Astrocyte (in vitro differentiated cells and primary cell): Measurements from ENCODE around the gene PDCL2. TPM values are rescaled to one million over a fixed set of nuclear protein-coding genes. Genes with fewer than 3 reads are reported as not detected.

ENCODE experiments used
- DNase-seq: peaks from one replicate; pipeline ENCODE4 v3.0.0-alpha.2; 2010; ENCODE audit warnings: low read depth
- FAIRE-seq: peaks from 2 replicates; lab custom pipeline; 2011; peaks lifted over from hg19 to GRCh38; lab: Jason Lieb, UNC
- H2AFZ ChIP-seq: 2 replicates; pipeline ENCODE4 v1.6.0; 2012; ENCODE audit warnings: low read depth, low read length, inconsistent platforms
- H3K27ac ChIP-seq: 2 replicates; pipeline ENCODE4 v1.5.1; 2011; ENCODE audit warnings: low read depth, low read length, inconsistent platforms
- H3K27me3 ChIP-seq: 2 replicates; pipeline ENCODE4 v1.6.0; 2011; ENCODE audit warnings: low read length, inconsistent platforms; ENCODE audit not compliant: insufficient read depth
- H3K36me3 ChIP-seq: 2 replicates; pipeline ENCODE4 v1.5.1; 2011; ENCODE audit warnings: low read length, inconsistent platforms; ENCODE audit not compliant: insufficient read depth
- H3K4me1 ChIP-seq: 2 replicates; pipeline ENCODE4 v1.5.1; 2011; ENCODE audit warnings: low read length, inconsistent platforms; ENCODE audit not compliant: insufficient read depth
- H3K4me2 ChIP-seq: 2 replicates; pipeline ENCODE4 v1.6.0; 2012; ENCODE audit warnings: low read length, inconsistent platforms
- H3K4me3 ChIP-seq: 2 replicates; pipeline ENCODE4 v1.5.1; 2011; ENCODE audit warnings: low read depth, mild to moderate bottlenecking, low read length, inconsistent platforms; ENCODE audit not compliant: insufficient read depth
- H3K79me2 ChIP-seq: 2 replicates; pipeline ENCODE4 v1.6.0; 2012; ENCODE audit warnings: mild to moderate bottlenecking, low read length, inconsistent platforms; ENCODE audit not compliant: insufficient read depth
- H3K9ac ChIP-seq: 2 replicates; pipeline ENCODE4 v1.6.0; 2012; ENCODE audit warnings: mild to moderate bottlenecking, low read length, inconsistent platforms
- H3K9me3 ChIP-seq: 2 replicates; pipeline ENCODE4 v1.5.1; 2012; ENCODE audit warnings: low read depth, mild to moderate bottlenecking, low read length, inconsistent platforms; ENCODE audit not compliant: insufficient read depth
- H4K20me1 ChIP-seq: 2 replicates; pipeline ENCODE4 v1.6.0; 2012; ENCODE audit warnings: low read length, inconsistent platforms; ENCODE audit not compliant: insufficient read depth
- H3K27ac Mint-ChIP-seq: one replicate; pipeline ENCODE4 v1.8.0; 2021; ENCODE audit warnings: mild to moderate bottlenecking, mixed read lengths; ENCODE audit not compliant: unreplicated experiment
- H3K27me3 Mint-ChIP-seq: one replicate; pipeline ENCODE4 v1.8.0; 2021; ENCODE audit warnings: low read depth, mixed read lengths; ENCODE audit not compliant: unreplicated experiment
- H3K36me3 Mint-ChIP-seq: one replicate; pipeline ENCODE4 v1.8.0; 2021; ENCODE audit warnings: low read depth, mixed read lengths; ENCODE audit not compliant: unreplicated experiment
- H3K4me1 Mint-ChIP-seq: one replicate; pipeline ENCODE4 v1.8.0; 2021; ENCODE audit warnings: low read depth, mixed read lengths; ENCODE audit not compliant: unreplicated experiment
- H3K4me3 Mint-ChIP-seq: one replicate; pipeline ENCODE4 v1.8.0; 2021; ENCODE audit warnings: mild to moderate bottlenecking, moderate library complexity, mixed read lengths; ENCODE audit not compliant: unreplicated experiment
- H3K9me3 Mint-ChIP-seq: one replicate; pipeline ENCODE4 v1.8.0; 2021; ENCODE audit warnings: mild to moderate bottlenecking, mixed read lengths; ENCODE audit not compliant: unreplicated experiment
- CTCF ChIP-seq: IDR thresholded peaks from 2 replicates; pipeline ENCODE4 v1.5.1; 2011; ENCODE audit warnings: low read depth, mild to moderate bottlenecking, inconsistent platforms, low read length, moderate library complexity; ENCODE audit not compliant: insufficient read depth
- EZH2 ChIP-seq: IDR thresholded peaks from 2 replicates; pipeline ENCODE4 v1.6.1; 2012; ENCODE audit warnings: mild to moderate bottlenecking, low read length, inconsistent platforms; ENCODE audit not compliant: insufficient read depth
- total RNA-seq: library from RNA; stranded (reverse); gene quantifications from 2 replicates; pipeline ENCODE4 v1.2.1, GENCODE V29; 2021

PDCL2 gene
- total RNA-seq, 1 donor from 2014 or later, result not detected

- Histone ChIP-seq H3K27ac (no peak overlapping the region), H3K4me1 (no peaks in the 10 kb centered on the region), H3K9ac (no peak overlapping the region), H3K4me2 (no peak overlapping the region), H3K27me3 (no peaks in the 10 kb centered on the region), H3K9me3 (no peaks in the 10 kb centered on the region), H3K36me3 (no peaks in the 10 kb centered on the region), H2AFZ (no peak overlapping the region), H3K79me2 (no peaks in the 10 kb centered on the region), H4K20me1 (no peaks in the 10 kb centered on the region), H3K4me3 (no peak overlapping the region)
- H3K9me3 Mint-ChIP-seq, result no peaks in the 10 kb centered on the region
- no peak for DNase-seq
- no peak overlapping the region for H3K4me3 Mint-ChIP-seq
- H3K36me3 Mint-ChIP-seq, result no peaks in the 10 kb centered on the region
- TF ChIP-seq CTCF (no peak), EZH2 (no peak)
- H3K27ac Mint-ChIP-seq, result no peak overlapping the region
- H3K4me1 Mint-ChIP-seq, result no peaks in the 10 kb centered on the region
- FAIRE-seq, result no peak
- no peaks in the 10 kb centered on the region for H3K27me3 Mint-ChIP-seq
Observed at GRCh38 chr4:55618546-55619143, 26.6 kb upstream of the PDCL2 start.

GRCh38 chr4:55617587-55618197 is 25.6 kb upstream of the PDCL2 start:
- no peaks in the 10 kb centered on the region for H3K9me3 ChIP-seq
- H3K27me3 ChIP-seq, result no peaks in the 10 kb centered on the region
- Mint-ChIP-seq H3K9me3 (no peaks in the 10 kb centered on the region), H3K27me3 (no peaks in the 10 kb centered on the region), H3K36me3 (no peaks in the 10 kb centered on the region), H3K4me1 (no peaks in the 10 kb centered on the region), H3K27ac (no peak overlapping the region), H3K4me3 (no peak overlapping the region)
- no peak overlapping the region for H2AFZ ChIP-seq
- H3K4me3 ChIP-seq, result no peak overlapping the region
- DNase-seq (no peak), FAIRE-seq (no peak)
- H3K4me1 ChIP-seq, result no peaks in the 10 kb centered on the region
- H4K20me1 ChIP-seq, result no peaks in the 10 kb centered on the region
- no peaks in the 10 kb centered on the region for H3K79me2 ChIP-seq
- H3K36me3 ChIP-seq, result no peaks in the 10 kb centered on the region
- TF ChIP-seq EZH2 (no peak), CTCF (no peak)
- H3K9ac ChIP-seq, result no peak overlapping the region
- no peak overlapping the region for H3K4me2 ChIP-seq
- no peak overlapping the region for H3K27ac ChIP-seq

- H2AFZ ChIP-seq, result no peak overlapping the region
- no peaks in the 10 kb centered on the region for H3K4me1 ChIP-seq
- H3K4me2 ChIP-seq, result no peak overlapping the region
- H3K9me3 ChIP-seq, result no peaks in the 10 kb centered on the region
- Mint-ChIP-seq H3K9me3 (no peaks in the 10 kb centered on the region), H3K27me3 (no peaks in the 10 kb centered on the region), H3K27ac (no peak overlapping the region), H3K4me3 (no peak overlapping the region), H3K4me1 (peaks cover 2% of the 10 kb centered on the region), H3K36me3 (no peaks in the 10 kb centered on the region)
- TF ChIP-seq EZH2, result no peak
- H3K27me3 ChIP-seq, result no peaks in the 10 kb centered on the region
- DNase-seq, result no peak
- H3K4me3 ChIP-seq, result no peak overlapping the region
- no peak overlapping the region for H3K9ac ChIP-seq
- H3K36me3 ChIP-seq, result no peaks in the 10 kb centered on the region
- no peaks in the 10 kb centered on the region for H3K79me2 ChIP-seq
- no peak overlapping the region for H3K27ac ChIP-seq
- no peak for FAIRE-seq
- no peaks in the 10 kb centered on the region for H4K20me1 ChIP-seq
Observed at GRCh38 chr4:55615008-55615407, 23.0 kb upstream of the PDCL2 start.
